Astrocyte (in vitro differentiated cells and primary cell): ENCODE data around the gene SCAMP5.

Experiments used
- CTCF ChIP-seq: IDR thresholded peaks from 2 replicates; pipeline ENCODE4 v1.5.1; 2011; ENCODE audit warnings: low read depth, mild to moderate bottlenecking, inconsistent platforms, low read length, moderate library complexity; ENCODE audit not compliant: insufficient read depth
- EZH2 ChIP-seq: IDR thresholded peaks from 2 replicates; pipeline ENCODE4 v1.6.1; 2012; ENCODE audit warnings: mild to moderate bottlenecking, low read length, inconsistent platforms; ENCODE audit not compliant: insufficient read depth

GRCh38 chr15:74994685-74995084, 678 bp upstream of the SCAMP5 start:
- TF ChIP-seq CTCF (no peak), EZH2 (no peak)
